Panc1 (cell line): ENCODE data around the gene STEAP2. TPM values are rescaled to one million over a fixed set of nuclear protein-coding genes. Genes with fewer than 3 reads are reported as not detected.

Source experiments
- ATAC-seq: fragments of 200-7000 bp; cut with Tn5 transposase; 2 replicates; pipeline ENCODE4 v1.9.1; 2020; ENCODE audit warnings: mild to moderate bottlenecking, moderate library complexity
- BruUV-seq: library from RNA; stranded (reverse); fragments of 400-500 nt; replicated peaks from 2 replicates; lab custom pipeline; 2021; lab: Mats Ljungman, UMichigan
- CTCF ChIA-PET: fragments of 300-600 bp; sonication (Branson Sonifier 250); formaldehyde crosslinking; loops from one replicate; lab custom pipeline; 2022; ENCODE audit warnings: antibody characterized with exemption; lab: Charles Lee
- POLR2A ChIA-PET: fragments of 300-600 bp; sonication (Branson Sonifier 250); formaldehyde crosslinking; loops from one replicate; lab custom pipeline; 2022; ENCODE audit warnings: antibody characterized with exemption; lab: Charles Lee
- DNase-seq: peaks from one replicate; pipeline ENCODE4 v3.0.0-alpha.2; 2010; ENCODE audit warnings: low read depth, low spot score
- H3K27ac ChIP-seq: 2 replicates; pipeline ENCODE4 v1.5.1; 2011; ENCODE audit warnings: mild to moderate bottlenecking, low read length, inconsistent platforms
- H3K27me3 ChIP-seq: fragments of 200-500 bp; sonication (Bioruptor generic); 2 replicates; pipeline ENCODE4 v1.6.0; 2014; ENCODE audit warnings: low read length, inconsistent platforms; ENCODE audit not compliant: control insufficient read depth, insufficient read depth
- H3K36me3 ChIP-seq: fragments of 200-500 bp; sonication (Bioruptor generic); 2 replicates; pipeline ENCODE4 v1.5.1; 2014; ENCODE audit warnings: inconsistent platforms, mild to moderate bottlenecking, low read length, moderate library complexity; ENCODE audit not compliant: control insufficient read depth, insufficient read depth
- H3K4me1 ChIP-seq: 2 replicates; pipeline ENCODE4 v1.5.1; 2011; ENCODE audit warnings: inconsistent platforms, mild to moderate bottlenecking, low read length, moderate library complexity; ENCODE audit not compliant: control insufficient read depth, insufficient read depth
- H3K4me3 ChIP-seq, 2 experiments: 2 replicates each; pipeline ENCODE4 v1.5.1; 2011 to 2012; ENCODE audit warnings: low read depth in 2 of 2, low read length in 2 of 2, mild to moderate bottlenecking in 2 of 2, inconsistent platforms in 1 of 2, moderate library complexity in 1 of 2
- H3K9me3 ChIP-seq: fragments of 200-500 bp; sonication (Bioruptor generic); 2 replicates; pipeline ENCODE4 v1.5.1; 2014; ENCODE audit warnings: low read depth, mild to moderate bottlenecking, inconsistent platforms, low read length, moderate library complexity; ENCODE audit not compliant: control insufficient read depth, insufficient read depth
- POLR2AphosphoS5 ChIP-seq: IDR thresholded peaks from 2 replicates; pipeline ENCODE4 v1.6.1; 2012; ENCODE audit warnings: mild to moderate bottlenecking, low read depth, low read length, moderate library complexity
- SIN3A ChIP-seq: IDR thresholded peaks from 2 replicates; pipeline ENCODE4 v1.6.1; 2012; ENCODE audit warnings: low read depth, mild to moderate bottlenecking, low read length, moderate library complexity, borderline replicate concordance; ENCODE audit not compliant: insufficient read depth
- TCF7L2 ChIP-seq: IDR thresholded peaks from 2 replicates; pipeline ENCODE4 v1.6.1; 2011; ENCODE audit warnings: mild to moderate bottlenecking, low read depth, low read length, inconsistent platforms
- in situ Hi-C: cut with HindIII; loops from 2 replicates; pipeline ENCODE4 v1.10.0; 2016; ENCODE audit warnings: low sequenced_read_pairs, low pct_unique_long_range_greater_than_20kb
- intact Hi-C: fragments of 100-400 bp; cut with micrococcal nuclease; formaldehyde crosslinking; loops from one replicate; pipeline ENCODE4 v1.10.0; 2022; ENCODE audit not compliant: unreplicated experiment
- total RNA-seq: library from RNA; stranded (reverse); gene quantifications from one replicate; pipeline ENCODE4 v1.2.1, GENCODE V29; 2021; ENCODE audit not compliant: unreplicated experiment
- TF ChIP-seq, protein P1 (sequence below): fragments of 450-650 bp; IDR thresholded peaks from 2 replicates; pipeline ENCODE4 v1.5.1; 2017; ENCODE audit warnings: mild to moderate bottlenecking
- TF ChIP-seq, protein P2 (sequence below), 2 experiments: IDR thresholded peaks; 2 replicates each; pipeline ENCODE4 v1.6.1; 2011 to 2012; ENCODE audit warnings: low read depth in 2 of 2, control low read depth in 1 of 2, low read length in 1 of 2, mild to moderate bottlenecking in 1 of 2, moderate library complexity in 1 of 2; ENCODE audit not compliant: insufficient read depth in 1 of 2

STEAP2 gene
- total RNA-seq, 1 experiment from 2014 or later, result 4.1 TPM

DNA sequence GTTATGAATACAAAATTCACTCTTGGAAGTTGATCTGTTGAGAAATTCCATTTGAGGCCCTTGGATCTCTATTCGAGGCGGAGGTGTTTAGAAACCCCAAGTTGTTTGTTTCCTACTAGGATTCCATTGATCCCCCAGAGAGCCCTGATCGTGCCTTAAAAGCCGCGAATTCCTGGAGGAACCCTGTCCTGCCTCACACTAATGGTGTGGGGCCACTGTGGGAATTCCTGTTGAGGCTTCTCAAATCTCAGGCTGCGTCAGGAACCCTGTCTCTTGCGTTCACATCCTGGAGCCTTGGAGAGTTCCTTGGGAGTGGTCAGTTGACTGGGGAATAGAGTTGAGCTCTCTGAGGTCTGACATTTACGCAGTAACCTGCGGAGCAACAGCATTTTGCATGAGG lies 34.6 kb downstream of the STEAP2 start:
- intact Hi-C loops (no loop called here), in situ Hi-C loops (no loop called here)
- H3K27ac ChIP-seq, result no peak overlapping the region
- ATAC-seq (no peak), DNase-seq (no peak)
- no peaks in the 10 kb centered on the region; the same call in 1 of the 2 replicates for H3K36me3 ChIP-seq
- CTCF ChIA-PET, result no interaction called here
- H3K27me3 ChIP-seq, result no peaks in the 10 kb centered on the region
- peaks cover 14% of the 10 kb centered on the region for H3K4me1 ChIP-seq
- no TSS peak for BruUV-seq
- no peak for TF ChIP-seq SIN3A
- no peak for TF ChIP-seq POLR2AphosphoS5
- TF ChIP-seq, protein P1, sequence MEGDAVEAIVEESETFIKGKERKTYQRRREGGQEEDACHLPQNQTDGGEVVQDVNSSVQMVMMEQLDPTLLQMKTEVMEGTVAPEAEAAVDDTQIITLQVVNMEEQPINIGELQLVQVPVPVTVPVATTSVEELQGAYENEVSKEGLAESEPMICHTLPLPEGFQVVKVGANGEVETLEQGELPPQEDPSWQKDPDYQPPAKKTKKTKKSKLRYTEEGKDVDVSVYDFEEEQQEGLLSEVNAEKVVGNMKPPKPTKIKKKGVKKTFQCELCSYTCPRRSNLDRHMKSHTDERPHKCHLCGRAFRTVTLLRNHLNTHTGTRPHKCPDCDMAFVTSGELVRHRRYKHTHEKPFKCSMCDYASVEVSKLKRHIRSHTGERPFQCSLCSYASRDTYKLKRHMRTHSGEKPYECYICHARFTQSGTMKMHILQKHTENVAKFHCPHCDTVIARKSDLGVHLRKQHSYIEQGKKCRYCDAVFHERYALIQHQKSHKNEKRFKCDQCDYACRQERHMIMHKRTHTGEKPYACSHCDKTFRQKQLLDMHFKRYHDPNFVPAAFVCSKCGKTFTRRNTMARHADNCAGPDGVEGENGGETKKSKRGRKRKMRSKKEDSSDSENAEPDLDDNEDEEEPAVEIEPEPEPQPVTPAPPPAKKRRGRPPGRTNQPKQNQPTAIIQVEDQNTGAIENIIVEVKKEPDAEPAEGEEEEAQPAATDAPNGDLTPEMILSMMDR, result no peak
- TF ChIP-seq TCF7L2, result no peak
- TF ChIP-seq, protein P2, sequence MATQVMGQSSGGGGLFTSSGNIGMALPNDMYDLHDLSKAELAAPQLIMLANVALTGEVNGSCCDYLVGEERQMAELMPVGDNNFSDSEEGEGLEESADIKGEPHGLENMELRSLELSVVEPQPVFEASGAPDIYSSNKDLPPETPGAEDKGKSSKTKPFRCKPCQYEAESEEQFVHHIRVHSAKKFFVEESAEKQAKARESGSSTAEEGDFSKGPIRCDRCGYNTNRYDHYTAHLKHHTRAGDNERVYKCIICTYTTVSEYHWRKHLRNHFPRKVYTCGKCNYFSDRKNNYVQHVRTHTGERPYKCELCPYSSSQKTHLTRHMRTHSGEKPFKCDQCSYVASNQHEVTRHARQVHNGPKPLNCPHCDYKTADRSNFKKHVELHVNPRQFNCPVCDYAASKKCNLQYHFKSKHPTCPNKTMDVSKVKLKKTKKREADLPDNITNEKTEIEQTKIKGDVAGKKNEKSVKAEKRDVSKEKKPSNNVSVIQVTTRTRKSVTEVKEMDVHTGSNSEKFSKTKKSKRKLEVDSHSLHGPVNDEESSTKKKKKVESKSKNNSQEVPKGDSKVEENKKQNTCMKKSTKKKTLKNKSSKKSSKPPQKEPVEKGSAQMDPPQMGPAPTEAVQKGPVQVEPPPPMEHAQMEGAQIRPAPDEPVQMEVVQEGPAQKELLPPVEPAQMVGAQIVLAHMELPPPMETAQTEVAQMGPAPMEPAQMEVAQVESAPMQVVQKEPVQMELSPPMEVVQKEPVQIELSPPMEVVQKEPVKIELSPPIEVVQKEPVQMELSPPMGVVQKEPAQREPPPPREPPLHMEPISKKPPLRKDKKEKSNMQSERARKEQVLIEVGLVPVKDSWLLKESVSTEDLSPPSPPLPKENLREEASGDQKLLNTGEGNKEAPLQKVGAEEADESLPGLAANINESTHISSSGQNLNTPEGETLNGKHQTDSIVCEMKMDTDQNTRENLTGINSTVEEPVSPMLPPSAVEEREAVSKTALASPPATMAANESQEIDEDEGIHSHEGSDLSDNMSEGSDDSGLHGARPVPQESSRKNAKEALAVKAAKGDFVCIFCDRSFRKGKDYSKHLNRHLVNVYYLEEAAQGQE (IDR thresholded peaks at IDR 0.05; ENCODE audit: insufficient read depth in 1 of 2, low read depth in 2 of 2, low read length in 1 of 2), result no peak
- POLR2A ChIA-PET, result no interaction called here
- H3K4me3 ChIP-seq, result peak overlapping the region; percentile 85 to 87; a peak in 3 of 4 replicates
- H3K9me3 ChIP-seq, result no peaks in the 10 kb centered on the region

DNA sequence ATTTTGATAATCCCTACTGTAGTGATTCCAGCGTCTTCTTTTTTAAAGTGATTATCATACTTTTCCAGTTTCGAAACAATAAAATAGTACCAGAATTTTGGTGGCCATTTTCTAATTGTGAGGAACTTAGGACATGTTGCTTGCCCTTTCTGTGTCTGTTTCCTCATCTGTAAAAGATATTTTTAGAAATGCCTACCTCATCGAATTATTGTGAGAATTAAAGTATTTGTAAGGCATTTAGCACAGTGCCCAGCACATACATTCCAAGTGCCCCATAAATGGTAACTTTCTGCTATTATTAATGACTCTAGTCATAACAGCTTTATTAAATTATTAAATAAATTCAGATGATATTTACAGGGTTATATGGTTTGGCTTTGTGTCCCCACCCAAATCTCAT lies 37.2 kb downstream of the STEAP2 start:
- no peak for ATAC-seq
- TF ChIP-seq POLR2AphosphoS5 (no peak), TCF7L2 (no peak), SIN3A (no peak)
- TF ChIP-seq, protein P1, result no peak
- TF ChIP-seq, protein P2 (IDR thresholded peaks at IDR 0.05; ENCODE audit: insufficient read depth in 1 of 2, low read depth in 2 of 2, low read length in 1 of 2), result no peak
- no peak for DNase-seq
- H3K36me3 ChIP-seq, result no peaks in the 10 kb centered on the region; the same call in 1 of the 2 replicates
- intact Hi-C loops (no loop called here), in situ Hi-C loops (no loop called here)
- ChIA-PET CTCF (no interaction called here), POLR2A (no interaction called here)
- H3K4me3 ChIP-seq, result no peak overlapping the region
- no TSS peak for BruUV-seq
- no peaks in the 10 kb centered on the region for H3K9me3 ChIP-seq
- H3K27me3 ChIP-seq, result no peaks in the 10 kb centered on the region
- H3K4me1 ChIP-seq, result peaks cover 14% of the 10 kb centered on the region
- H3K27ac ChIP-seq, result no peak overlapping the region
